Activated B cell treated with CpG ODN at 0.5 μM for 24 hours (primary cell): ENCODE results near the gene TBC1D32. TPM values are rescaled to one million over a fixed set of nuclear protein-coding genes. Genes with fewer than 3 reads are reported as not detected.

Source experiments
- ATAC-seq: fragments of 200-7000 bp; cut with Tn5 transposase; one replicate; pipeline ENCODE4 v1.10.0; 2021; ENCODE audit warnings: low read depth, mild to moderate bottlenecking, moderate library complexity
- CTCF ChIA-PET: fragments of 350-600 bp; sonication (Branson Sonifier 250); formaldehyde crosslinking; loops from one replicate; lab custom pipeline; 2021; ENCODE audit warnings: antibody characterized with exemption; lab: Charles Lee
- POLR2A ChIA-PET: fragments of 350-600 bp; sonication (Branson Sonifier 250); formaldehyde crosslinking; loops from one replicate; lab custom pipeline; 2021; ENCODE audit warnings: antibody characterized with exemption; lab: Charles Lee
- DNase-seq: peaks from one replicate; pipeline ENCODE4 v3.0.0; 2022
- H3K27ac Mint-ChIP-seq: one replicate; pipeline ENCODE4 v1.8.0; 2020; ENCODE audit warnings: mixed read lengths
- H3K27me3 Mint-ChIP-seq: one replicate; pipeline ENCODE4 v1.8.0; 2021; ENCODE audit warnings: mixed read lengths
- H3K36me3 Mint-ChIP-seq: one replicate; pipeline ENCODE4 v1.8.0; 2021; ENCODE audit warnings: low read depth, mixed read lengths
- H3K4me1 Mint-ChIP-seq: one replicate; pipeline ENCODE4 v1.8.0; 2021; ENCODE audit warnings: mixed read lengths
- H3K4me3 Mint-ChIP-seq: one replicate; pipeline ENCODE4 v1.8.0; 2020; ENCODE audit warnings: mild to moderate bottlenecking, mixed read lengths
- H3K9me3 Mint-ChIP-seq: one replicate; pipeline ENCODE4 v1.8.0; 2020; ENCODE audit warnings: mixed read lengths
- intact Hi-C: fragments of 100-400 bp; cut with micrococcal nuclease; formaldehyde crosslinking; loops from one replicate; pipeline ENCODE4 v1.15.1; 2024
- total RNA-seq: library from RNA; stranded (reverse); gene quantifications from 2 replicates; pipeline ENCODE4 v1.2.3, GENCODE V29; 2022
- TF ChIP-seq, protein P1 (sequence below): fragments of 200-600 bp; IDR thresholded peaks from one replicate; pipeline ENCODE4 v1.8.0; 2022; ENCODE audit warnings: antibody characterized with exemption, mild to moderate bottlenecking

TBC1D32 gene
- total RNA-seq, 1 donor from 2014 or later: 17.8 TPM

DNA sequence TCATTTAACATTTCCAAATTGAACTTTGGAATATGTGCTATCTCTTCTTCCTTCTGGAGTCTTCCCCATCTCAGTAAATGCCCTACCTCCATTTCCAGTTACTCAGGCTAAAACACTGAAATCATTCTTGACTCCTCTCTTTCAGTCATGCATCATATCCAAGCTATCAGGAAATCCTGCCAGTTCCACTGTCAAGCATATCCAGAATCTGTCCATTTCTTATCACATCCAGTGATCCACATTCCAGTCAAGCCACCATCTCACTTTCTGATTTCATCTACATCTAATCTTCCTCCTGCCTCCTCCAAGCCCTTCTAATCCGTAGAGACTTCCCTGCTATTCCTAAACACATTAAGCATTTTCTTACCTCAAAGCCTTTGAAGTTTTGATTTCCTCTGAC lies 15.3 kb upstream of the TBC1D32 start:
- ChIA-PET POLR2A (no interaction called here), CTCF (no interaction called here)
- H3K27ac Mint-ChIP-seq: no peak overlapping the region
- DNase-seq (no peak), ATAC-seq (no peak)
- H3K36me3 Mint-ChIP-seq: no peaks in the 10 kb centered on the region
- H3K4me3 Mint-ChIP-seq: no peak overlapping the region
- H3K9me3 Mint-ChIP-seq: no peaks in the 10 kb centered on the region
- no peaks in the 10 kb centered on the region for H3K4me1 Mint-ChIP-seq
- TF ChIP-seq, protein P1, sequence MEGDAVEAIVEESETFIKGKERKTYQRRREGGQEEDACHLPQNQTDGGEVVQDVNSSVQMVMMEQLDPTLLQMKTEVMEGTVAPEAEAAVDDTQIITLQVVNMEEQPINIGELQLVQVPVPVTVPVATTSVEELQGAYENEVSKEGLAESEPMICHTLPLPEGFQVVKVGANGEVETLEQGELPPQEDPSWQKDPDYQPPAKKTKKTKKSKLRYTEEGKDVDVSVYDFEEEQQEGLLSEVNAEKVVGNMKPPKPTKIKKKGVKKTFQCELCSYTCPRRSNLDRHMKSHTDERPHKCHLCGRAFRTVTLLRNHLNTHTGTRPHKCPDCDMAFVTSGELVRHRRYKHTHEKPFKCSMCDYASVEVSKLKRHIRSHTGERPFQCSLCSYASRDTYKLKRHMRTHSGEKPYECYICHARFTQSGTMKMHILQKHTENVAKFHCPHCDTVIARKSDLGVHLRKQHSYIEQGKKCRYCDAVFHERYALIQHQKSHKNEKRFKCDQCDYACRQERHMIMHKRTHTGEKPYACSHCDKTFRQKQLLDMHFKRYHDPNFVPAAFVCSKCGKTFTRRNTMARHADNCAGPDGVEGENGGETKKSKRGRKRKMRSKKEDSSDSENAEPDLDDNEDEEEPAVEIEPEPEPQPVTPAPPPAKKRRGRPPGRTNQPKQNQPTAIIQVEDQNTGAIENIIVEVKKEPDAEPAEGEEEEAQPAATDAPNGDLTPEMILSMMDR: no peak
- peaks cover 24% of the 10 kb centered on the region for H3K27me3 Mint-ChIP-seq
- intact Hi-C loops: no loop called here

DNA sequence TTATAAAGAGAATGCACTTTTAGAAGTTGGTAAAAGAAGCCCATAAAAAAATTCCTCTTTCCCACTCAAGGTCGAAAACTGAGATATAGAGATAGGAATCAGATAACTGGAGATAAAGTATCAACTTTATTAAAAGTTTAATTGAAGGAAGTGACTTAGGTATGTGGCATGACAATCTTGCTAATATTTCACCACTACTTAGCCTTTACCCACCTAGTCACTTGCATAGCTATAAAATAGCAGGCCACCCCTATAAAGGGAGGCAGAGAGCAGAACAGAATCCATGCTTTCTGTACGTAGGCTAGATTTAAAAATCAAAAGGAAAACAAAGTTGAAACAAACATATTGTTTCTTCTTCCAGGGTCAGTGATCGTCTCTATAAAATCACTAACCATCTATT lies 13.2 kb upstream of the TBC1D32 start:
- POLR2A ChIA-PET: no interaction called here
- DNase-seq (no peak), ATAC-seq (no peak)
- H3K4me3 Mint-ChIP-seq: no peak overlapping the region
- no peaks in the 10 kb centered on the region for H3K9me3 Mint-ChIP-seq
- no peaks in the 10 kb centered on the region for H3K36me3 Mint-ChIP-seq
- intact Hi-C loops: no loop called here
- H3K4me1 Mint-ChIP-seq: no peaks in the 10 kb centered on the region
- peaks cover 10% of the 10 kb centered on the region for H3K27me3 Mint-ChIP-seq
- TF ChIP-seq, protein P1: no peak
- H3K27ac Mint-ChIP-seq: no peak overlapping the region
- CTCF ChIA-PET: no interaction called here

DNA sequence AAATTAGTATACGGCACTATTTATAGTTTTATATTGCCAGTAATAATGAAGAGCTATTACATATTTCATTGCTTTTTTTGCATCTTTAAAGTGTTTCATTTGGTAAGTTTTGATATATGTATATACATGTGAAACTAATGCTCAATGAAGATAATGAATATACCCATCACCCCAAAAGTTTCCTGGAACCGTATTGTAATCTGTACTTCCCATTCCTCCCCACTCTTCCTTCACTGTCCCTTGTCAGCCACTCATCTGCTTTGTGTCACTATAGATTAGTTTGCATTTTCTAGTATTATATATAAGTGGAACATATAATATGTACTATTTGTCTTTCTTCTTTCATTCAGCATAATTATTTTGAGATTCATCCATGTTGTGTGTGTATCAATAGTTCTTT lies 10.3 kb upstream of the TBC1D32 start:
- intact Hi-C loops: no loop called here
- TF ChIP-seq, protein P1: no peak
- Mint-ChIP-seq H3K4me3 (no peak overlapping the region), H3K27ac (no peak overlapping the region), H3K4me1 (no peaks in the 10 kb centered on the region), H3K27me3 (peaks cover 5% of the 10 kb centered on the region), H3K9me3 (no peaks in the 10 kb centered on the region), H3K36me3 (no peaks in the 10 kb centered on the region)
- ChIA-PET POLR2A (no interaction called here), CTCF (no interaction called here)
- DNase-seq: no peak
- ATAC-seq: no peak

DNA sequence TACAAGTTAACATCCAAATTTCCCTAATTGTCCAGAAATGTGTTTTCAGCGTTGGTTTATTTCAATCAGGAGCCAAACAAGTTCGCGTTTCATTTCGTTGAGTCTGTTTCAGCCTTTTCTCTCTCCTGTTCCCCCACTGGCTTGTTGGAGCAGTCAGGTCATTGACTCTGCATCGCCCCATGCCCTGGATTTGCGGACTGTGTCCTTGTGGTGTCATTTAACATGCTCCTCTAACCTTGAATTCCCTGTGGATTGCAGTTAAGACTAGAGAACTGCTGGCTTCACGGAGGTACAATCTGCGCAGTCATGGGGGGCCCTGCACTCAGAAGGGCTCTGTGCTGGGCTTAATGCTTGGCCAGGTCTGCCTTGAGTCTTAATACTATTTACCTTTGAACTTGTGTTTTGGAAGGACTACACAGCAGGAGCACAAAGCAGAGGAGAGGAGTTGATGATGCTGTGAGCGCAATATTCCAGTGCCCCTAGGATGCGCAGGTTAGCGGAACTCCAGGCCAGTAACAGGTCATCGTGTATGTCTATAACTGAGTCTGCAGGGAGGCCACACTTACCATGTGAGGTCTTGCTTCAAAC lies 5.5 kb upstream of the TBC1D32 start:
- intact Hi-C loops: loop anchor here (10.0 kb wide), 1 partner anchor 1405 kb away; no protein-coding TSS in a partner anchor
- Mint-ChIP-seq H3K27ac (no peak overlapping the region), H3K4me3 (no peak overlapping the region), H3K36me3 (peaks cover 2% of the 10 kb centered on the region), H3K27me3 (peaks cover 2% of the 10 kb centered on the region), H3K4me1 (peaks cover 4% of the 10 kb centered on the region), H3K9me3 (no peaks in the 10 kb centered on the region)
- DNase-seq (no peak), ATAC-seq (no peak)
- ChIA-PET POLR2A (no interaction called here), CTCF (no interaction called here)
- TF ChIP-seq, protein P1: no peak

DNA sequence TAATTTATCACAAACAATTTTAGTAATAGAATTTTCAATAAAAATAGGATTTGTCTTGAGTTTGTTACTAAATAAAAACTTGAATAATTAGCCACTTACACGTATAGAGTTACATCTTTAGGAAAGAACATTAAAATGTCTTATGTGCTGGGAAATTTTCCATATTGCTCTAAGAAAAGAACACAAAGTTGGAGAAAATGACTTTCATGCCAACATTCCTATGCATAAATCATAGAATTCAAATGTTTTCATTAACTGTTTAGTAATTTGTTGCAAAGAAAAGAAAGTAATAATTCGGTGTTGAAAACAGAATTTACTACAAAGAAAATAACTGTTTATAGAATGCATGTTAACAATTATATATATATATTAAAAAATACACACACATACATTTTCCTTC lies 4.7 kb upstream of the TBC1D32 start:
- ATAC-seq (no peak), DNase-seq (no peak)
- ChIA-PET CTCF (no interaction called here), POLR2A (no interaction called here)
- Mint-ChIP-seq H3K27ac (no peak overlapping the region), H3K4me1 (peaks cover 9% of the 10 kb centered on the region), H3K27me3 (peaks cover 2% of the 10 kb centered on the region), H3K4me3 (no peak overlapping the region), H3K36me3 (peaks cover 7% of the 10 kb centered on the region), H3K9me3 (no peaks in the 10 kb centered on the region)
- intact Hi-C loops: loop anchor here (10.0 kb wide), 1 partner anchor 1406 kb away; no protein-coding TSS in a partner anchor
- TF ChIP-seq, protein P1: no peak
